ENCODE measurements around the gene C10orf120. TPM values are rescaled to one million over a fixed set of nuclear protein-coding genes. Genes with fewer than 3 reads are reported as not detected.

The C10orf120 gene
- total and polyA plus RNA-seq, 2 donors (not counting 1 experiment from before 2014, with no cell fraction given), result not detected

DNA sequence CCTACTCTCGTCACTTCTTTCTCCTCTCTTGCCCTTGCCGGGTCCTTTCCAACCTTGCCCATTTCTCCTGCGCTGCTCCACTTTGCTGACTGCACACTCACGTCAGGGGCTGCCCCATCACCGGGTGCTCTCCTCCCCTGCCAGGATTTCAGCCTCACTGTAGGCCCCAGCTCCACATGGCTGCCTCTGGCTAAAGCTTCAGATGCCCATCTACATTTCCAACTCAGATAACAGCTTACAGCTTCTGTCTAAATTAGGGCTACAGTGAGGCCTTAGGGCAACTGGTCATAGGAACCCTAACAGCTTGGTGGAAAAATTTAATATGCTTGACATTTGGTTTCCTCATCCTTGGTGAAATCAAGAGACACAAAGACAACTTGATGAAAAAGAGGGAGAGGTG, 25.9 kb downstream of the C10orf120 start:
- Histone ChIP-seq H3K27me3 (ENCODE audit: control insufficient read depth, insufficient read depth, low read length) (no peaks in the 10 kb centered on the region), H3K4me3 (replicated peaks in 1 of 4; ENCODE audit: control extremely low read depth in 1 of 4, insufficient read depth in 1 of 4, low read depth in 3 of 4, low read length in 4 of 4) (no peak overlapping the region), H3K9me3 (ENCODE audit: control insufficient read depth, insufficient read depth, low read depth, low read length) (no peaks in the 10 kb centered on the region), H3K36me3 (ENCODE audit: control insufficient read depth, insufficient read depth, low read length) (no peaks in the 10 kb centered on the region), H3K9ac (ENCODE audit: insufficient read depth, low read length) (no peak overlapping the region), H3K4me2 (ENCODE audit: extremely low read depth, insufficient read depth, low read length) (no peak overlapping the region), H2AFZ (ENCODE audit: low read length) (no peak overlapping the region), H3K4me1 (ENCODE audit: control insufficient read depth, extremely low read depth, insufficient read depth, low read length) (no peaks in the 10 kb centered on the region), H4K20me1 (ENCODE audit: control insufficient read depth, extremely low read depth, insufficient read depth, low read length) (no peaks in the 10 kb centered on the region), H3K27ac (ENCODE audit: insufficient read depth, low read length) (no peak overlapping the region), H3K79me2 (ENCODE audit: control insufficient read depth, insufficient read depth, low read length) (no peaks in the 10 kb centered on the region)
- no peak for DNase-seq (ENCODE audit: low read depth in 2 of 2)
- TF ChIP-seq EZH2 (IDR thresholded peaks at IDR 0.05; ENCODE audit: low read length, missing control alignments), result no peak

DNA sequence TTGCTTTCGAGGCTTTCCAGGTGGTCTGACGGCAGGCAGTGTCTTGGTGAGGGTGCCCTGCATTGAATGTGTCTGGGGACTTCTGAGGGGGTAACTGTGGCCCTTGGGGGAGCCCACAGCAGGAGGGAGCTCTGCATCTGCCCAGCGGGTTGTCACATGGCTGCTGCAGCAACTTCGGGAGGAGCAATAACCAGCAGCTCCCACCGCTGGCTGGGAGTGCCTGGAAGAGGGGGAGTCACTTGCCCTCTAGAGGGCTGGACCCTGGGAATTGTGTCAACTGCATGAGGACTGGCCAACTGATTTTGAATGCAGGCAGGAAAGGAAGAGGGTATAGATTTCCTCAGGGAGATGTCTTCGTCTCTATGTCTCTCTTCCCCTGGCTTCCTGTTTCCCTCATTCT, 26.4 kb downstream of the C10orf120 start:
- Histone ChIP-seq H3K27me3 (ENCODE audit: control insufficient read depth, insufficient read depth, low read length) (no peaks in the 10 kb centered on the region), H3K36me3 (ENCODE audit: control insufficient read depth, insufficient read depth, low read length) (no peaks in the 10 kb centered on the region), H3K4me3 (replicated peaks in 1 of 4; ENCODE audit: control extremely low read depth in 1 of 4, insufficient read depth in 1 of 4, low read depth in 3 of 4, low read length in 4 of 4) (no peak overlapping the region), H3K79me2 (ENCODE audit: control insufficient read depth, insufficient read depth, low read length) (no peaks in the 10 kb centered on the region), H3K4me1 (ENCODE audit: control insufficient read depth, extremely low read depth, insufficient read depth, low read length) (no peaks in the 10 kb centered on the region), H3K4me2 (ENCODE audit: extremely low read depth, insufficient read depth, low read length) (no peak overlapping the region), H3K9me3 (ENCODE audit: control insufficient read depth, insufficient read depth, low read depth, low read length) (no peaks in the 10 kb centered on the region), H3K27ac (ENCODE audit: insufficient read depth, low read length) (no peak overlapping the region), H3K9ac (ENCODE audit: insufficient read depth, low read length) (no peak overlapping the region), H4K20me1 (ENCODE audit: control insufficient read depth, extremely low read depth, insufficient read depth, low read length) (no peaks in the 10 kb centered on the region), H2AFZ (ENCODE audit: low read length) (no peak overlapping the region)
- DNase-seq (ENCODE audit: low read depth in 2 of 2), result no peak
- TF ChIP-seq EZH2 (IDR thresholded peaks at IDR 0.05; ENCODE audit: low read length, missing control alignments), result no peak
- TF ChIP-seq, protein P1, sequence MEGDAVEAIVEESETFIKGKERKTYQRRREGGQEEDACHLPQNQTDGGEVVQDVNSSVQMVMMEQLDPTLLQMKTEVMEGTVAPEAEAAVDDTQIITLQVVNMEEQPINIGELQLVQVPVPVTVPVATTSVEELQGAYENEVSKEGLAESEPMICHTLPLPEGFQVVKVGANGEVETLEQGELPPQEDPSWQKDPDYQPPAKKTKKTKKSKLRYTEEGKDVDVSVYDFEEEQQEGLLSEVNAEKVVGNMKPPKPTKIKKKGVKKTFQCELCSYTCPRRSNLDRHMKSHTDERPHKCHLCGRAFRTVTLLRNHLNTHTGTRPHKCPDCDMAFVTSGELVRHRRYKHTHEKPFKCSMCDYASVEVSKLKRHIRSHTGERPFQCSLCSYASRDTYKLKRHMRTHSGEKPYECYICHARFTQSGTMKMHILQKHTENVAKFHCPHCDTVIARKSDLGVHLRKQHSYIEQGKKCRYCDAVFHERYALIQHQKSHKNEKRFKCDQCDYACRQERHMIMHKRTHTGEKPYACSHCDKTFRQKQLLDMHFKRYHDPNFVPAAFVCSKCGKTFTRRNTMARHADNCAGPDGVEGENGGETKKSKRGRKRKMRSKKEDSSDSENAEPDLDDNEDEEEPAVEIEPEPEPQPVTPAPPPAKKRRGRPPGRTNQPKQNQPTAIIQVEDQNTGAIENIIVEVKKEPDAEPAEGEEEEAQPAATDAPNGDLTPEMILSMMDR (conservative IDR thresholded peaks at IDR 0.05 in 1 of 2, IDR thresholded peaks at IDR 0.05 in 1 of 2; ENCODE audit: low read depth in 1 of 2, low read length in 2 of 2), result no peak

DNA sequence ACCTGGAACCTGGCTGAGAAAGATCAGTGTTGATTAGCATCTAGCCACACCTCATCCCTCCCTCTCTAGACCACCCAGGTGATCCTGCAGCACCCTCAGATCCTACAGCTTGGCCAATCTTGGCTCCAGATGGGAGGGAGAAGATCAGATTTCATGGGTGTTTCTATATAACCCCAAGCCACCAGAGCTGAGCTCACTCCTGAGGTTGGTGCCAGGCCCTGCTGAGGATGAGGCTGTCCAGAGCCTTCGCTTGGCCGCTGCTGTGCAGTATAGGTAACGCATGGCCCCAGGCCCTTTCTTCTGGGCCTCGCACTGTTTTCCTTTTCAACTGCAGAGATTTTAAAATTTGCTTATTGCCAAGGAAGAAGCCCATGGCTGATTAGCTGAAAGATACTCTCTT, 27.0 kb downstream of the C10orf120 start:
- no peaks in the 10 kb centered on the region for H3K4me1 ChIP-seq (ENCODE audit: control insufficient read depth, extremely low read depth, insufficient read depth, low read length)
- H3K9me3 ChIP-seq (ENCODE audit: control insufficient read depth, insufficient read depth, low read depth, low read length), result no peaks in the 10 kb centered on the region
- H3K27me3 ChIP-seq (ENCODE audit: control insufficient read depth, insufficient read depth, low read length), result no peaks in the 10 kb centered on the region
- no peak overlapping the region for H2AFZ ChIP-seq (ENCODE audit: low read length)
- no peaks in the 10 kb centered on the region for H4K20me1 ChIP-seq (ENCODE audit: control insufficient read depth, extremely low read depth, insufficient read depth, low read length)
- no peaks in the 10 kb centered on the region for H3K79me2 ChIP-seq (ENCODE audit: control insufficient read depth, insufficient read depth, low read length)
- no peak overlapping the region for H3K4me2 ChIP-seq (ENCODE audit: extremely low read depth, insufficient read depth, low read length)
- H3K9ac ChIP-seq (ENCODE audit: insufficient read depth, low read length), result no peak overlapping the region
- no peak for DNase-seq (ENCODE audit: low read depth in 2 of 2)
- no peak overlapping the region for H3K27ac ChIP-seq (ENCODE audit: insufficient read depth, low read length)
- TF ChIP-seq EZH2 (IDR thresholded peaks at IDR 0.05; ENCODE audit: low read length, missing control alignments), result no peak
- TF ChIP-seq, protein P1 (conservative IDR thresholded peaks at IDR 0.05 in 1 of 2, IDR thresholded peaks at IDR 0.05 in 1 of 2; ENCODE audit: low read depth in 1 of 2, low read length in 2 of 2), result no peak
- no peaks in the 10 kb centered on the region for H3K36me3 ChIP-seq (ENCODE audit: control insufficient read depth, insufficient read depth, low read length)
- H3K4me3 ChIP-seq (replicated peaks in 1 of 4; ENCODE audit: control extremely low read depth in 1 of 4, insufficient read depth in 1 of 4, low read depth in 3 of 4, low read length in 4 of 4), result no peak overlapping the region

All from fibroblast of lung (primary cell).